CD4-positive, alpha-beta T cell (primary cell): ENCODE results near the gene TFAP2A. TPM values are rescaled to one million over a fixed set of nuclear protein-coding genes. Genes with fewer than 3 reads are reported as not detected.

Source experiments
- ATAC-seq: fragments of 200-7000 bp; cut with Tn5 transposase; one replicate; pipeline ENCODE4 v1.10.0; 2022; ENCODE audit warnings: mild to moderate bottlenecking; ENCODE audit not compliant: poor library complexity
- CTCF ChIA-PET: fragments of 350-600 bp; sonication (Branson Sonifier 250); formaldehyde crosslinking; loops from one replicate; lab custom pipeline; 2021; ENCODE audit warnings: antibody characterized with exemption, inconsistent platforms; lab: Charles Lee
- POLR2A ChIA-PET: fragments of 350-600 bp; sonication (Branson Sonifier 250); formaldehyde crosslinking; loops from one replicate; lab custom pipeline; 2021; ENCODE audit warnings: antibody characterized with exemption, inconsistent platforms; lab: Charles Lee
- DNase-seq, 14 experiments: peaks; one replicate each; pipeline ENCODE4 v3.0.0-alpha.2; 2013 to 2020; ENCODE audit warnings: mixed read lengths in 2 of 14
- H3K27ac ChIP-seq, 2 donors: one replicate each; pipeline versions ENCODE4 v1.5.1 to v1.7.0; 2013; ENCODE audit warnings: low read length in 2 of 2, low read depth in 1 of 2, mild to moderate bottlenecking in 1 of 2
- H3K27me3 ChIP-seq, 2 experiments: 1 replicate in 1 of 2; 2 replicates in 1 of 2; pipeline versions ENCODE4 v1.6.1 to v1.7.0; 2013; ENCODE audit warnings: low read length in 2 of 2, control low read depth in 1 of 2, mild to moderate bottlenecking in 1 of 2, moderate library complexity in 1 of 2; ENCODE audit not compliant: insufficient read depth in 2 of 2, control insufficient read depth in 1 of 2
- H3K36me3 ChIP-seq: one replicate; pipeline ENCODE4 v1.6.1; 2013; ENCODE audit warnings: low read length, control low read depth; ENCODE audit not compliant: insufficient read depth
- H3K4me1 ChIP-seq: one replicate; pipeline ENCODE4 v1.6.1; 2013; ENCODE audit warnings: low read length, control low read depth; ENCODE audit not compliant: insufficient read depth
- H3K4me3 ChIP-seq: one replicate; pipeline ENCODE4 v1.5.1; 2013; ENCODE audit warnings: mild to moderate bottlenecking, low read length, moderate library complexity
- H3K9me3 ChIP-seq, 2 experiments: 1 replicate in 1 of 2; 2 replicates in 1 of 2; pipeline versions ENCODE4 v1.6.1 to v1.7.0; 2013; ENCODE audit warnings: low read length in 2 of 2, mild to moderate bottlenecking in 2 of 2, control low read depth in 1 of 2, moderate library complexity in 1 of 2; ENCODE audit not compliant: control insufficient read depth in 1 of 2, insufficient read depth in 1 of 2
- H3K27ac Mint-ChIP-seq: one replicate; pipeline ENCODE4 v1.8.0; 2020; ENCODE audit warnings: mixed read lengths
- H3K27me3 Mint-ChIP-seq: one replicate; pipeline ENCODE4 v1.8.0; 2021; ENCODE audit warnings: mixed read lengths
- H3K36me3 Mint-ChIP-seq: one replicate; pipeline ENCODE4 v1.8.0; 2021; ENCODE audit warnings: low read depth, mixed read lengths
- H3K4me1 Mint-ChIP-seq: one replicate; pipeline ENCODE4 v1.8.0; 2021; ENCODE audit warnings: low read depth, mixed read lengths
- H3K4me3 Mint-ChIP-seq: one replicate; pipeline ENCODE4 v1.8.0; 2020; ENCODE audit warnings: mild to moderate bottlenecking, mixed read lengths
- H3K9me3 Mint-ChIP-seq: one replicate; pipeline ENCODE4 v1.8.0; 2020; ENCODE audit warnings: mixed read lengths
- intact Hi-C, 2 experiments: fragments of 100-400 bp; cut with DNase I in 1 of 2; cut with micrococcal nuclease in 1 of 2; formaldehyde crosslinking; loops; one replicate each; pipeline versions ENCODE4 v1.15.1 to v1.9.0; 2023 to 2025; cut with DNase I, micrococcal nuclease
- total RNA-seq, 174 experiments: library from RNA in 2 of 174; stranded (reverse) in 2 of 174; gene quantifications; one replicate each; pipeline ENCODE4 v1.2.3 and lab custom pipeline; 2021 to 2026
- TF ChIP-seq, protein P1 (sequence below): fragments of 200-600 bp; IDR thresholded peaks from one replicate; pipeline ENCODE4 v1.8.0; 2022; ENCODE audit warnings: antibody characterized with exemption, mild to moderate bottlenecking

Gene TFAP2A
- total RNA-seq, 2 experiments from 2014 or later: 0.16 TPM; not detected in 1

DNA sequence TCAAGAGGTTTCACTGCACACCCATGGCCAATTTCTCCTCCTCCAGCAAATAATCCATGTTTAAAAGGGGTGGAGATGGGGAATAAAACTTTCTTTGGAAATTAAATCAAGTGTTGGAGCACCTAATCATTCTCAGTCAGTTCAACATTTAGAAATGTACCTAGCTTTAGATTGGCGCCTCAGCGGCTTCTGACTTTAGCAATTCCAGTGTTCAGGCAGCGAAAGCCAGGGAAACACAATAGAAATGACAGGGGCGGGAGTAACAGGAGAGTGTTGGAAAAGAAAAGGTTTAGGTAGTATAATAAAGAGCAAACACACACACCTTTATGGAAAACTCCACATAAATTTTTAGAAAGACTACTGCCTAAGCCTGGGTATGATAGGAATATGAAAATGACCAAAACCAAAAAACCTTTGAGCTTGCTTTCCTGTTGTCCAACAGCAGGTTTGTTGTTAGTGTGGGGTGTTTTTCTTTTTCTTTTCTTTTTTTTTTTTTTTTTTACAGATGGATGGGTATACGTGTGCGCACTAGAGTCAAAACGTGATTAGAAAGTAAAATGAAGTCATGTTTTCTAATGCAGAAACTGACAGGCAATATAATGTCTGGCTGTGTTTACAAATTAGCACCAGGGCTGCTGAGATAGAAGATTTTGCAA, 7.7 kb downstream of the TFAP2A start:
- peaks cover 33% of the 10 kb centered on the region for H3K4me1 Mint-ChIP-seq
- intact Hi-C loops: loop anchor here in 1 of 2 experiments (10.0 kb wide), 2 partner anchors 428 to 688 kb away; partner anchors contain the start of genes MAK and SMIM13
- no peak overlapping the region for H3K27ac ChIP-seq
- TF ChIP-seq, protein P1, sequence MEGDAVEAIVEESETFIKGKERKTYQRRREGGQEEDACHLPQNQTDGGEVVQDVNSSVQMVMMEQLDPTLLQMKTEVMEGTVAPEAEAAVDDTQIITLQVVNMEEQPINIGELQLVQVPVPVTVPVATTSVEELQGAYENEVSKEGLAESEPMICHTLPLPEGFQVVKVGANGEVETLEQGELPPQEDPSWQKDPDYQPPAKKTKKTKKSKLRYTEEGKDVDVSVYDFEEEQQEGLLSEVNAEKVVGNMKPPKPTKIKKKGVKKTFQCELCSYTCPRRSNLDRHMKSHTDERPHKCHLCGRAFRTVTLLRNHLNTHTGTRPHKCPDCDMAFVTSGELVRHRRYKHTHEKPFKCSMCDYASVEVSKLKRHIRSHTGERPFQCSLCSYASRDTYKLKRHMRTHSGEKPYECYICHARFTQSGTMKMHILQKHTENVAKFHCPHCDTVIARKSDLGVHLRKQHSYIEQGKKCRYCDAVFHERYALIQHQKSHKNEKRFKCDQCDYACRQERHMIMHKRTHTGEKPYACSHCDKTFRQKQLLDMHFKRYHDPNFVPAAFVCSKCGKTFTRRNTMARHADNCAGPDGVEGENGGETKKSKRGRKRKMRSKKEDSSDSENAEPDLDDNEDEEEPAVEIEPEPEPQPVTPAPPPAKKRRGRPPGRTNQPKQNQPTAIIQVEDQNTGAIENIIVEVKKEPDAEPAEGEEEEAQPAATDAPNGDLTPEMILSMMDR: no peak
- peaks cover 65% of the 10 kb centered on the region for H3K27me3 Mint-ChIP-seq
- H3K9me3 ChIP-seq: peaks cover 30 to 37% of the 10 kb centered on the region in 2 experiments
- no peak for ATAC-seq
- no peak overlapping the region for H3K4me3 Mint-ChIP-seq
- peaks cover 26% of the 10 kb centered on the region for H3K4me1 ChIP-seq
- H3K27me3 ChIP-seq: peaks cover 39 to 42% of the 10 kb centered on the region in 2 experiments
- H3K36me3 ChIP-seq: no peaks in the 10 kb centered on the region
- H3K27ac Mint-ChIP-seq: no peak overlapping the region
- ChIA-PET CTCF (no interaction called here), POLR2A (no interaction called here)
- no peak for DNase-seq
- H3K9me3 Mint-ChIP-seq: peaks cover 37% of the 10 kb centered on the region
- H3K4me3 ChIP-seq: no peak overlapping the region
- peaks cover 35% of the 10 kb centered on the region for H3K36me3 Mint-ChIP-seq

DNA sequence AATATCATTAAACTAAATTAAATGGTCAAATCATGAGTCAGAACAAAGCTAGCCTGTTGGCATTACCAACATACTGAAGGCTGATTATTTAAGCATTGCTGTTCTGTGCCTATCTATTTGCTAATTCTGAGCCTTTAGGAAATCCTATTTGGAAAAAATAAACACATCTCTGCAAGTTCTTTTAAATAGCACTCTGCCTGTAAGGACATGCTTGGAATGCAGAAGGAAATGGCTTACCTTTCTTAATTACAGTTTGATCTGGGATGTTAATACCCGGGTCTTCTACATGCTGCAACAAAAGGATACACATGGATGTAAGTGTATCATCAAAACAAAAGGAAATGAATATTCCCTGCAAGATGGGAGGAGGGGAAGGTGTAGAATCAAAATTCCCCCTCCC, 8.3 kb downstream of the TFAP2A start:
- H3K36me3 Mint-ChIP-seq: peaks cover 30% of the 10 kb centered on the region
- peaks cover 65% of the 10 kb centered on the region for H3K27me3 Mint-ChIP-seq
- Histone ChIP-seq H3K27me3 (peaks cover 37 to 38% of the 10 kb centered on the region in 2 experiments), H3K27ac (no peak overlapping the region), H3K4me3 (no peak overlapping the region), H3K9me3 (peaks cover 25 to 37% of the 10 kb centered on the region in 2 experiments), H3K4me1 (peaks cover 23% of the 10 kb centered on the region), H3K36me3 (no peaks in the 10 kb centered on the region)
- POLR2A ChIA-PET: no interaction called here
- no peak overlapping the region for H3K27ac Mint-ChIP-seq
- DNase-seq: no peak
- CTCF ChIA-PET: no interaction called here
- no peak for ATAC-seq
- H3K4me1 Mint-ChIP-seq: peaks cover 27% of the 10 kb centered on the region
- H3K9me3 Mint-ChIP-seq: peaks cover 37% of the 10 kb centered on the region
- TF ChIP-seq, protein P1: no peak
- intact Hi-C loops: loop anchor here in 1 of 2 experiments (10.0 kb wide), 2 partner anchors 428 to 688 kb away; partner anchors contain the start of genes MAK and SMIM13
- no peak overlapping the region for H3K4me3 Mint-ChIP-seq

DNA sequence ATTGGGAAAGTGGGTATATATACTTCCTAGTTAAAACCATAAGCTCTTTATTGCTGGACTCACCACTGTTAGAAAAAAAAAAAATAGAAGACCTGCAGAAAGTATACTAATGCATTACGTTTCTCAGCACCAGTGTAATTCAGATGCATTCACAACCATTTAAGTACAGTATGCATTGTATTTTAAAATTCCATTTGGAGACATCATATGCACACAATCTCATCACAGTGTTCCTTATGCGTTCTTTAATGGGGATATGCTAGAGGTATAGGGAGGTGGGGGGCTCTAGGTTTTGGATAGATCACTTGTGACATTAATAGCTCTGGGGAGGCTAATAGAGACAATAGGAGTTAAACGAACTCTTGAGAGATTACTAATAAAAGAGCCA, 9.4 kb downstream of the TFAP2A start:
- H3K4me3 Mint-ChIP-seq: peak overlapping the region; percentile 66
- H3K4me3 ChIP-seq: no peak overlapping the region
- H3K27me3 ChIP-seq: peaks cover 36 to 38% of the 10 kb centered on the region in 2 experiments
- peaks cover 65% of the 10 kb centered on the region for H3K27me3 Mint-ChIP-seq
- H3K27ac Mint-ChIP-seq: no peak overlapping the region
- peaks cover 39% of the 10 kb centered on the region for H3K9me3 Mint-ChIP-seq
- peaks cover 16% of the 10 kb centered on the region for H3K4me1 ChIP-seq
- DNase-seq (no peak), ATAC-seq (no peak)
- H3K36me3 ChIP-seq: no peaks in the 10 kb centered on the region
- POLR2A ChIA-PET: interaction anchor here (0.6 kb wide), 1 partner anchor 1570 kb away, joined by 3 read pairs; no protein-coding TSS in a partner anchor
- intact Hi-C loops: loop anchor here in 1 of 2 experiments (10.0 kb wide), 2 partner anchors 429 to 689 kb away; partner anchors contain the start of genes MAK and SMIM13
- no peak overlapping the region for H3K27ac ChIP-seq
- H3K9me3 ChIP-seq: peaks cover 18 to 37% of the 10 kb centered on the region in 2 experiments
- peaks cover 17% of the 10 kb centered on the region for H3K4me1 Mint-ChIP-seq
- TF ChIP-seq, protein P1: no peak
- peaks cover 21% of the 10 kb centered on the region for H3K36me3 Mint-ChIP-seq
- CTCF ChIA-PET: no interaction called here
